ENCODE data around the gene MEG3.

GRCh38 chr14:100813291-100813690, 12.6 kb upstream of the MEG3 start:
- TF ChIP-seq POLR2A (IDR thresholded peaks at IDR 0.05): no peak
- TF ChIP-seq CTCF (IDR thresholded peaks at IDR 0.05): no peak

All from esophagus squamous epithelium (tissue), 4 donors.